IMR-90 (cell line): ENCODE data around the gene CEACAM16. TPM values are rescaled to one million over a fixed set of nuclear protein-coding genes. Genes with fewer than 3 reads are reported as not detected.

Experiments
- ATAC-seq: fragments of 200-7000 bp; cut with Tn5 transposase; 2 replicates; pipeline ENCODE4 v1.9.1; 2020; ENCODE audit warnings: low read depth, mild to moderate bottlenecking, moderate library complexity
- BruUV-seq: library from RNA; stranded (reverse); fragments of 400-500 nt; replicated peaks from 2 replicates; lab custom pipeline; 2021; lab: Mats Ljungman, UMichigan
- CTCF ChIA-PET: fragments of 300-600 bp; formaldehyde crosslinking; extraction: SDS; loops from one replicate; lab custom pipeline; 2021; ENCODE audit warnings: antibody characterized with exemption; lab: Yijun Ruan, JAX
- POLR2A ChIA-PET: fragments of 300-600 bp; sonication (Branson Sonifier 250); formaldehyde crosslinking; loops from one replicate; lab custom pipeline; 2022; ENCODE audit warnings: antibody characterized with exemption; ENCODE audit not compliant: unreplicated experiment; lab: Charles Lee
- DNase-seq: peaks from one replicate; pipeline ENCODE4 v3.0.0; 2013
- H2AFZ ChIP-seq: replicated peaks from 2 replicates; pipeline ENCODE3; 2013; ENCODE audit warnings: low read length, mild to moderate bottlenecking; ENCODE audit not compliant: poor library complexity
- H2AK5ac ChIP-seq: 2 replicates; pipeline ENCODE4 v1.6.1; 2013; ENCODE audit warnings: low read depth, low read length, inconsistent platforms
- H2AK9ac ChIP-seq: replicated peaks from 2 replicates; pipeline ENCODE3; 2013; ENCODE audit warnings: mild to moderate bottlenecking, low read depth, low read length, moderate library complexity; ENCODE audit not compliant: poor library complexity
- H2BK120ac ChIP-seq: 2 replicates; pipeline ENCODE4 v1.6.1; 2013; ENCODE audit warnings: low read depth, low read length, inconsistent platforms
- H2BK15ac ChIP-seq: 3 replicates; pipeline ENCODE4 v1.6.1; 2013; ENCODE audit warnings: low read depth, low read length, inconsistent platforms
- H2BK20ac ChIP-seq: 2 replicates; pipeline ENCODE4 v1.6.1; 2013; ENCODE audit warnings: low read depth, mild to moderate bottlenecking, inconsistent platforms, low read length, moderate library complexity
- H2BK5ac ChIP-seq: 2 replicates; pipeline ENCODE4 v1.6.1; 2013; ENCODE audit warnings: mild to moderate bottlenecking, low read depth, low read length, inconsistent platforms; ENCODE audit not compliant: poor library complexity, severe bottlenecking
- H3K14ac ChIP-seq: replicated peaks from 2 replicates; pipeline ENCODE4 v1.6.1; 2013; ENCODE audit warnings: low read depth, low read length, inconsistent platforms
- H3K18ac ChIP-seq: 2 replicates; pipeline ENCODE4 v1.6.1; 2013; ENCODE audit warnings: low read depth, low read length, control low read depth
- H3K23ac ChIP-seq: 2 replicates; pipeline ENCODE4 v1.6.1; 2013; ENCODE audit warnings: low read depth, low read length, inconsistent platforms
- H3K27ac ChIP-seq: 2 replicates; pipeline ENCODE4 v1.5.1; 2013; ENCODE audit warnings: mild to moderate bottlenecking, control low read depth, low read length; ENCODE audit not compliant: insufficient read depth
- H3K27me3 ChIP-seq: 2 replicates; pipeline ENCODE4 v1.6.1; 2013; ENCODE audit warnings: low read length; ENCODE audit not compliant: control insufficient read depth, insufficient read depth
- H3K36me3 ChIP-seq: 2 replicates; pipeline ENCODE4 v1.6.1; 2013; ENCODE audit warnings: low read length, mixed read lengths; ENCODE audit not compliant: control insufficient read depth, insufficient read depth
- H3K4ac ChIP-seq: 2 replicates; pipeline ENCODE4 v1.6.1; 2013; ENCODE audit warnings: low read depth, low read length, inconsistent platforms
- H3K4me1 ChIP-seq: 2 replicates; pipeline ENCODE4 v1.6.1; 2013; ENCODE audit warnings: low read length, mixed read lengths; ENCODE audit not compliant: control insufficient read depth, insufficient read depth
- H3K4me2 ChIP-seq: 2 replicates; pipeline ENCODE4 v1.6.1; 2013; ENCODE audit warnings: low read depth, mild to moderate bottlenecking, control low read depth, low read length, moderate library complexity
- H3K4me3 ChIP-seq: 2 replicates; pipeline ENCODE4 v1.5.1; 2013; ENCODE audit warnings: low read depth, mild to moderate bottlenecking, control low read depth, low read length, moderate library complexity; ENCODE audit not compliant: insufficient read depth
- H3K56ac ChIP-seq: 2 replicates; pipeline ENCODE4 v1.6.1; 2013; ENCODE audit warnings: low read length, inconsistent platforms; ENCODE audit not compliant: insufficient read depth; ENCODE audit errors: extremely low read depth
- H3K79me1 ChIP-seq, 2 experiments: 2 replicates each; pipeline ENCODE4 v1.6.1; 2013; ENCODE audit warnings: low read length in 2 of 2, inconsistent platforms in 1 of 2, low read depth in 1 of 2
- H3K9ac ChIP-seq: 2 replicates; pipeline ENCODE4 v1.6.1; 2013; ENCODE audit warnings: low read depth, low read length, control low read depth
- H3K9me1 ChIP-seq: 2 replicates; pipeline ENCODE4 v1.6.1; 2013; ENCODE audit warnings: low read length, inconsistent platforms; ENCODE audit not compliant: insufficient read depth
- H3K9me3 ChIP-seq: 2 replicates; pipeline ENCODE4 v1.6.1; 2013; ENCODE audit warnings: low read length; ENCODE audit not compliant: control insufficient read depth, insufficient read depth
- H4K20me1 ChIP-seq: 2 replicates; pipeline ENCODE4 v1.6.1; 2013; ENCODE audit warnings: low read length, inconsistent platforms; ENCODE audit not compliant: insufficient read depth
- H4K5ac ChIP-seq: 2 replicates; pipeline ENCODE4 v1.6.1; 2013; ENCODE audit warnings: mild to moderate bottlenecking, low read depth, low read length, control low read depth
- H4K8ac ChIP-seq, 2 experiments: 2 replicates each; pipeline ENCODE4 v1.6.1; 2013; ENCODE audit warnings: low read depth in 2 of 2, low read length in 2 of 2, control low read depth in 1 of 2, inconsistent platforms in 1 of 2
- H4K91ac ChIP-seq: 2 replicates; pipeline ENCODE4 v1.6.1; 2013; ENCODE audit warnings: low read depth, low read length, inconsistent platforms; ENCODE audit not compliant: insufficient read depth
- BHLHE40 ChIP-seq: fragments of 150-350 bp; IDR thresholded peaks from 2 replicates; pipeline ENCODE4 v1.6.1; 2016; ENCODE audit warnings: mild to moderate bottlenecking, low read depth, low read length
- CEBPB ChIP-seq: IDR thresholded peaks from 2 replicates; pipeline ENCODE4 v1.6.1; 2012; ENCODE audit warnings: low read depth, low read length, improper control_type of control experiment
- CHD1 ChIP-seq: IDR thresholded peaks from 2 replicates; pipeline ENCODE4 v1.6.1; 2012; ENCODE audit warnings: low read depth, low read length, improper control_type of control experiment
- ELK1 ChIP-seq: fragments of 150-350 bp; IDR thresholded peaks from 2 replicates; pipeline ENCODE4 v1.6.1; 2016; ENCODE audit warnings: low read depth, mild to moderate bottlenecking, low read length, moderate library complexity, borderline replicate concordance
- FOS ChIP-seq: fragments of 150-350 bp; IDR thresholded peaks from 2 replicates; pipeline ENCODE4 v1.6.1; 2016; ENCODE audit warnings: low read depth, low read length
- MAFK ChIP-seq: IDR thresholded peaks from 2 replicates; pipeline ENCODE4 v1.6.1; 2012; ENCODE audit warnings: low read depth, low read length, improper control_type of control experiment
- NFE2L2 ChIP-seq: fragments of 150-350 bp; IDR thresholded peaks from 2 replicates; pipeline ENCODE4 v1.6.1; 2016; ENCODE audit warnings: low read depth, mild to moderate bottlenecking, low read length
- POLR2A ChIP-seq: IDR thresholded peaks from 2 replicates; pipeline ENCODE4 v1.6.1; 2012; ENCODE audit warnings: mild to moderate bottlenecking, low read depth, low read length
- RCOR1 ChIP-seq: IDR thresholded peaks from 2 replicates; pipeline ENCODE4 v1.6.1; 2012; ENCODE audit warnings: mild to moderate bottlenecking, low read length, improper control_type of control experiment; ENCODE audit not compliant: insufficient replicate concordance
- RFX5 ChIP-seq: IDR thresholded peaks from 2 replicates; pipeline ENCODE4 v1.8.0; 2012; ENCODE audit warnings: low read depth, mild to moderate bottlenecking, low read length, moderate library complexity
- SMC3 ChIP-seq: fragments of 150-350 bp; IDR thresholded peaks from 2 replicates; pipeline ENCODE4 v1.6.1; 2016; ENCODE audit warnings: low read depth, mild to moderate bottlenecking, antibody characterized with exemption, low read length, moderate library complexity
- USF2 ChIP-seq: fragments of 150-350 bp; IDR thresholded peaks from 2 replicates; pipeline ENCODE4 v1.6.1; 2017; ENCODE audit warnings: mild to moderate bottlenecking, antibody characterized with exemption, low read length, low read depth
- WGBS, 2 experiments: methylation state at CpG; one replicate each; pipeline versions ENCODE4 v1.1.5 to v1.1.7; 2013; ENCODE audit warnings: missing lambda C conversion rate in 2 of 2; ENCODE audit not compliant: insufficient read length in 1 of 2; ENCODE audit errors: extremely low coverage in 2 of 2; 5-methylcytosine and 5-hydroxymethylcytosine counted together
- dilution Hi-C: fragments of 300-500 bp; cut with HindIII; formaldehyde crosslinking; loops from one replicate; pipeline ENCODE4 v1.14.3; 2018; ENCODE audit warnings: low sequenced_read_pairs; ENCODE audit not compliant: unreplicated experiment
- in situ Hi-C: fragments of 300-500 bp; cut with MboI; formaldehyde crosslinking; loops from 3 replicates; pipeline ENCODE4 v1.14.3; 2019; ENCODE audit warnings: low sequenced_read_pairs, inconsistent platforms, mixed read lengths
- intact Hi-C: fragments of 100-400 bp; cut with micrococcal nuclease; formaldehyde crosslinking; loops from 2 replicates; pipeline ENCODE4 v1.10.0; 2022
- polyA plus RNA-seq, 3 experiments: library from polyadenylated mRNA; depleted of rRNA; stranded (reverse); fragments of >200 nt; gene quantifications; 2 replicates each; pipeline ENCODE4 v1.2.3, GENCODE V29; 2012; ENCODE audit warnings: low replicate concordance in 1 of 3
- total RNA-seq: library from RNA; depleted of rRNA; stranded (reverse); fragments of >200 nt; gene quantifications from 2 replicates; pipeline ENCODE4 v1.2.3, GENCODE V29; 2012

CEACAM16 gene
- total and polyA plus RNA-seq, 2 of the 4 experiments (the other 2 are of a cell fraction) = not detected

GRCh38 chr19:44752123-44752815 is 53.3 kb downstream of the CEACAM16 start:
- peak overlapping the region; percentile 85; the same call in 1 of the 2 replicates for H3K27ac ChIP-seq
- peaks cover 16% of the 10 kb centered on the region for H3K9me1 ChIP-seq
- H4K8ac ChIP-seq = peak overlapping the region; percentile 20 to 47; a peak in 3 of 4 replicates
- H3K23ac ChIP-seq = peak overlapping the region; percentile 54; the same call in 1 of the 2 replicates
- TF ChIP-seq NFE2L2 = no peak
- TF ChIP-seq BHLHE40 = no peak
- TF ChIP-seq CEBPB = no peak
- TF ChIP-seq SMC3 = no peak
- no peak for TF ChIP-seq RFX5
- no peak for TF ChIP-seq ELK1
- TF ChIP-seq RCOR1 = no peak
- no peak for TF ChIP-seq FOS
- no peak for TF ChIP-seq MAFK
- TF ChIP-seq USF2 = no peak
- TF ChIP-seq POLR2A = no peak
- no peak for TF ChIP-seq CHD1
- DNase-seq = no peak
- peak overlapping the region; percentile 69 for H2BK5ac ChIP-seq
- in situ Hi-C loops (no loop called here), intact Hi-C loops (no loop called here), dilution Hi-C loops (no loop called here)
- peaks cover 42% of the 10 kb centered on the region for H3K36me3 ChIP-seq
- H3K9me3 ChIP-seq = no peaks in the 10 kb centered on the region
- H3K4me2 ChIP-seq = peak overlapping the region; percentile 30
- H3K9ac ChIP-seq = 0 out of 2 replicates have a peak overlapping the region, but pooled peaks have one; percentile 18
- H3K14ac ChIP-seq = peak overlapping the region; percentile 43; the same call in 1 of the 2 replicates
- H3K4me3 ChIP-seq = no peak overlapping the region
- BruUV-seq = TSS peak; percentile 22
- H3K27me3 ChIP-seq = no peaks in the 10 kb centered on the region
- peak overlapping the region; percentile 40 for H2BK20ac ChIP-seq
- peak overlapping the region; percentile 40; the same call in 1 of the 2 replicates for H4K91ac ChIP-seq
- H3K4me1 ChIP-seq = peaks cover 44% of the 10 kb centered on the region
- ATAC-seq = no peak
- no peak overlapping the region for H2AK9ac ChIP-seq
- ChIA-PET CTCF (interaction anchor here (0.6 to 1.1 kb wide), 4 partner anchors 8 to 656 kb away, joined by 3 to 6 read pairs (median 4); no protein-coding TSS in a partner anchor), POLR2A (no interaction called here)
- no peak overlapping the region for H2AFZ ChIP-seq
- H4K20me1 ChIP-seq = peaks cover 35% of the 10 kb centered on the region
- no peak overlapping the region for H4K5ac ChIP-seq
- H3K4ac ChIP-seq = peak overlapping the region; percentile 32
- 0 out of 2 replicates have a peak overlapping the region, but pooled peaks have one; percentile 0 for H3K18ac ChIP-seq
- 0 out of 3 replicates have a peak overlapping the region, but pooled peaks have one; percentile 30 for H2BK15ac ChIP-seq
- H2BK120ac ChIP-seq = peak overlapping the region; percentile 70; the same call in 1 of the 2 replicates
- peaks cover 27 to 68% of the 10 kb centered on the region in 2 experiments for H3K79me1 ChIP-seq
- WGBS, 2 experiments = 100% methylated on average over 1 of the region's 8 CpGs; no CpG with 5 or more reads in 1 of the 2 experiments
- peak overlapping the region; percentile 68 for H2AK5ac ChIP-seq
- 0 out of 2 replicates have a peak overlapping the region, but pooled peaks have one; percentile 11 for H3K56ac ChIP-seq
